Inflammatory macrophage (primary cell): ENCODE measurements around the gene RNF175.

ENCODE experiments used
- DNase-seq, 2 donors: peaks; one replicate each; pipeline ENCODE4 v3.0.0-alpha.2; 2020 to 2022
- total RNA-seq, 18 experiments: gene quantifications; one replicate each; lab custom pipeline; 2026; ENCODE audit warnings: mixed read lengths in 6 of 18, inconsistent platforms in 2 of 18; lab: John Stamatoyannopoulos, UW

RNF175 gene
- total RNA-seq, result 0 to 1.2 (median 0.18) reads per million in 18 experiments

DNA sequence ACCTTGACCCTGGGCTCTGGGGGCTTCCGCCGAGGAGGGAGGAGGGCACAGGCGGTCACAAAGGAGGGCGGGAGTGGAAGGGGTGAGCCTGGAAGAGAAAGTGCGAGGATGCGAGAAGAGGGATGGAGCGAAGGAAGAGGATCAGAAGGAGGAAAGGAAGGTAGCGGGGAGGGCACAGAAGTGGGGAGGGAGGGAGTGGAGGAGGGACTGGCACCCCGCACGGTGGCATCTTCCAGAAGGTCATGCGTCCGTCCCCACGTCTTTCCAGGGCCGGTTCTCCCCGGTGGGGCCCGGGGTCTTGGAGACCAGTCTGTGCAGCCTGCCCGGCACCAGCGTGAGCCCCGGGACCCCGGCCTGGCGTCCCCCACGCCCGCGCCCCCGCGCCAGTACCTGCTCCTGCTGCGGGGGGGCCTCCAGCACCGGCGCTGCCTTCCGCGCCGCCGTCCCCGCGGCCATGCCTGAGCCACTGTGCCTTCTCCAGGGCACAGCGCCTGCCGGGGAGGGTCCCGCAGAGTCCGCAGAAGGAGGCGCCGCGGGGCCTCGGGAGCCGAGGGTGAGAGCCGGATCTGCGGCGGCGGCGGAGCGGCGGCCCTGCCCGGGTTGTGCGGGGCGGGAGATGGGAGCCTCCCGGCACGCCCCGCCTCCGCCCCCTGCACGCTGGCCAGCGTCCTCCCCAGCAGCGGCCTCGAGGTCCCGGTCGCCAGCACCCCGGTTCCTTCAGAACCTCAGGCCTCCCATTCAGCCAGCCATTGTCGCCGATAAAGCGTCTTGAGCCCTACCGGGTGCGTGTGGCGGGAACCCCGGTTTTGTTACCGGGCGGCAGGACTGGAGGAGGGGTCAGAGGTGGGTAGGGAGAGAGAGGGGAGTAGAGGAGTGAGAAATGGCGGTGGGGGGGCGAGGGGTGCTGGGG is at the start of gene RNF175:
RNF175 (minus strand) TSS at position 618 of the 910 bp plus-strand sequence; CDS start at position 456, 162 bp downstream.
- DNase-seq, result peak in 1 of 2 donors; percentile 8

DNA sequence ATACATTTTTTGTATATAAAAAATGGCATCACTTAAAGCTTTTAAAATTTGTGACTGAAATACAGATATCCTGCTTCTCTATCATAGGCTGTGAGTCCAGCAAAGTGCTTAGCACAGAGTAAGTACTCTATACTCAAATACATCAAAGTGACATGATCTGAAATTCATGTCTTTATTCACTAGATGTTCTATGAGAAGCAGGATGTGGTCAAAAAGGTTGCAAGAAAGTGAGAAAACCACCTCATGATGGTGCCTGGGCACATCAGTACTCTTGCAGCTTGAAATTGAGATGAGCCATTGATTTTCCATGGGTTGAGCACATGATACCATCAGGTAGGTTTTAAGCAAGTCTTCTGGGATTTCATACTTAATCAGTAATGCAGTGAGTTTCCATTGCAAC is 49.5 kb upstream of the RNF175 start:
- DNase-seq, result no peak

DNA sequence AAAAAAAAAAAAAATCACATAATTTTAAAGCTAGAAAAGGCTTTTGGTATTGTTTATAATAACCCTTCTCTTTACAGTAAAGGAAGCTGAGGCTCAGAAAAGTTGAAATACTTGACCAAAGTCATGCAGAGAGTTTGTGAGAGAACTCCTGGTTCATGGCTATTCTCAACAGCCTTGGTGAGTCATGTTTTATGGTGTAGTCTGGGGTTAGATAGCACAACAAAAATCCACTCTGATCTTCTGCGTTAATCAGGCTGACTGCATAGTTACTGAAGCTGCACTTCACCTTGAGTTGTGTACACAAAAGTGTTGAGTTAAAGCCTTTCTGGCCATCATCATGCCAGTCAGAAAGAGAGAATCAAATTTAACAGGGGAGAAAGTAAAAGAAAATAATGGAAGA is 48.4 kb upstream of the RNF175 start:
- no peak for DNase-seq

DNA sequence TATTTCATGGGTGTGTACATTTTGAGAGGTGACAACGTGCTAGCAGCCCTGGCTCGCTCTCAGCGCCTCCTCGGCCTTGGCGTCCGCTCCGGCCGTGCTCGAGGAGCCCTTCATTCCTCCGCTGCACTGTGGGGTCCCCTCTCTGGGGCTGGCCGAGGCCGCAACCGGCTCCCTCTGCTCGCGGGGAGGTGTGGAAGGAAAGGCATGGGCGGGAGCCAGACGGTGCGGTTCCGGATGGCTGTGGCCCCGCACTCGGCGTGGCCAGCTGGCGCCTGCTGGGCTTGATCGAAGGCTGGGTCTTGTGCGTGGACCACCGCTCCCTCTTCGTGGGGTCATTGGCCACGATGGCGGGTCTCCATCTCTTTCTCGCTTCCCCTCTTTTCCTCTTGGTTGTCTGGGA is 46.2 kb upstream of the RNF175 start:
- no peak for DNase-seq

DNA sequence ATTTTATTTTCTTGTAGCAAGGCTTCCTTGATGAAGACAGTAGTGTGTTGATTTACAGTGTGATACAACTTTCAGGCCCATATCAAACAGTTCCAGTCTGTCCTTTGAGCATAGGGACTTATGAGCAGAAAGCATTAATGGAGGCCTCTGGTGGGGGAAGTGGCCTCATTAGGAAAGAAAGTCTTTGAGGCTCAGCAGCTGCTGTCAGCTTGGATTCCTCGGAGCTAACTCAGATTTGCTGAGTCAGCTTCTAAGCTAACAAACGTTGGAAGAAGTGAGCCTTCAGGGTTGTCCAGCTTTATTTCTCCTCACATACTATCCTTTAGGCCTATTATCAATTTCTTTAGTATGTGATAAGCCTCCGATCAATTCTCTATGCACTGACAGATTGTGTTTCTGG is 44.9 kb upstream of the RNF175 start:
- no peak for DNase-seq

DNA sequence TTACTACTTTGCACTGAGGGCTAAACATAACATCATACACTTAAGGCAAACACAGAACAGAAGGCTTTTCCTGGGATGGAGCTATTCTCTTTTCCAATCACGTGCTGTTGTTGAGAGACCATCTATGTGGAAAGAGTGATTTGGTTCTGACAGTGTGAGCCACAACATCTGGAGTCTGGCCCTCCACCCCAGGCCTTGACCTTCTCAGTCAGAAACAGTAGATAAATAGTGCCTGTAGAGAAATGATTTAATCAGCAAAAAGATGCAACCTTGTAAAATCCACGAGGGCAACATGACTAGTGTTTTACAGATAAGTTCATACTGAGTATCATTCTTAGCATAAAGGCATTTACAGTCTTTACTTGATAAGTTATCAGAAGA is 39.9 kb upstream of the RNF175 start:
- no peak for DNase-seq

DNA sequence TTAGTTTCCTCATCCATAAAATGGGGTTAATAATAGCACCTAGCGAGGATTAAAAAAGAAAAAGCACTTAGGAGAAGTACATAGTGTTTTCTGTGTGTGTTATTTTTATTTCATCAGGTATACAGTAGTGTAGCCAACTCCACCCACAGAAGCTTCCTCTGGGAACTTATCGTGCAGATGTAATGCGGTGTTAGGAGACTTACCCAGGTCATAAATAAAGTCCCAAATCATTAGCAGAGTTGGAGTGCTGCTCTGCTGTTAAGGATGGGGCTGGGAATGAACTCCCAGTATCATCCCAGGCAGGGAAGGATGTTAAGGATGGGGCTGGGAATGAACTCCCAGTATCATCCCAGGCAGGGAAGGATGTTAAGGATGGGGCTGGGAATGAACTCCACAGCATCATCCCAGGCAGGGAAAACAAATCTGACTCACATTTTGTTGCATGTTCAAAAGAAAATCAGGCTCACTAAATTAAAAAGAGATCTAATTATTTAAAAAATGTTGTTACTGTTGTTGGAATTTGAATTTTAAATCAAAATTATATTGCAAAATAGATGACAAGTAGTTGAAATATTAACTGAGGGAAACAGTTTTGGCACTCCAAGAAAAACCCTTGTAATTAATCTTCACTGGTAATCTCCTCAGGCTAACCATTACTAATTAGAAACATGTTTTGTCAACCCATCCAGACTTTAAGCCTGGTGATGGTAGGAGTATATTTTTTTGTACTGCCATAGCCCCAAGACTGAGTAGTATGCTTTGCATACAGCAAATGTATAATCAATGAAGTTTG is 39.3 kb upstream of the RNF175 start:
- no peak for DNase-seq

DNA sequence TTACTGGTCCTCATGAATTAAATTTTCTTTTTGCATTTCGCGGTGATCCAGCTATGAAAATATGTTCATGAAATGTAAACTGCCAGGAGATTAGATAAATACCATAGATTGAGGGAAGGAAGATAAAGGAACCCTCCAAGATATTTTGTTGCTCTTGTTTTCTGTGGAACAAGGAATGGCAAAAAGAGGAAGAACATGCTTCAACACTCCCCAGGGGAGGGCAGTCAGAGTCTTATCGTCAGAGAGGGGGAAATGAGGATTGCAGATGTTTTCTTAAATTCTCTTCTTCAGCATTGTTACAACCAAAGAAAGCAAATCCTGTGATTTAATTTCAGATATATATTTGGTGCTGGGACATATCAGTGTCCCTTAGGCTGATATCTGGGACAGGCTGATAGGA is 38.6 kb upstream of the RNF175 start:
- no peak for DNase-seq

DNA sequence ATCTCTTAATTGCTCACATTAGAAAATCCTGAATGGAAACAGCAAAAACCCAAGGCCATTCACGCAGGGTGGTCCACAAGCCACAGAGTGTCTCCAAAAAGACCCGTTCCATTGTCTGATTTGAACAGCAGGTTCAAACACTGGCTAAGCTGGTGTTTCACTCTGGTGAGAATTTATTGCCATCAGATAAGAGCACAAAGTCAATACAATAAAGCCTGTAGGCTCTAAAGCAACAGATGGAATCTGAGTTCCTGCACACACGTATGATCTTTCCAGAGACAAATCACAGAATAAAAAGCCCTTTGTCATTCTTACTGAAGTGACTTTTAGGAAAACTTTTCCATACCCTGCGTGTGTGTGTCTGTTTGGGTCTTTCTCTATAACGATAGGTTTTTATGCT is 34.2 kb upstream of the RNF175 start:
- DNase-seq, result no peak

DNA sequence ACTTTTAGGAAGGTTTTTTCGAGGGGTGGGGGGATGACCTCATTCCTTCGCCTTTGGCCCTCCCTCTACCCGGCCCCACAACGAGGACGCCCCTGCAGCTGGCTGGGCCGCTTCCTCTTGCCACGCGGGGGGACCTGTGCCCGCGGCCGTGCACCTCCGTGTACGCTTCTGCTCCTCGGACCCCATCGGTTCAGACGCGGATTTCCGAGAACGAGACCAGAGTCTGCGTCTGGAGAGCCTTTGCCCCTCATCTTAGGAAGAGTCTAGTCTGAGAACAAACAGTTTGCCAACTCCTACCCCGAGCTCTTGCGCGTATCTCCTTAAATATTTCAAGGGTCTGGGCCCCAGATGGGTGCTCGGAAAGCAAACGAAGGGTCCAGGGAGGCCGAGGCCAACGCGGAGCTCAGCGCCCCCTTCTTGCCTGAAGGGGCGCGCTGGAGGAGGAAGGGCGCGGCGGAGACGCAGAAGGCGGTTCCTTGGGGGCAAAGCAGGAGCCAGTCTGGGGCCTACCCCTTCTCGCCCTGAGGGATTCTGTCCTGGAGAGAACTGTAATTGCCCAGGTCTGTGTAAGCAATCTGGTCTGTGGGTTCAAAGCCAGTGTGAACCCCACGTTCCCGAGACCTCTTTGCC is 32.9 kb upstream of the RNF175 start:
- no peak for DNase-seq

DNA sequence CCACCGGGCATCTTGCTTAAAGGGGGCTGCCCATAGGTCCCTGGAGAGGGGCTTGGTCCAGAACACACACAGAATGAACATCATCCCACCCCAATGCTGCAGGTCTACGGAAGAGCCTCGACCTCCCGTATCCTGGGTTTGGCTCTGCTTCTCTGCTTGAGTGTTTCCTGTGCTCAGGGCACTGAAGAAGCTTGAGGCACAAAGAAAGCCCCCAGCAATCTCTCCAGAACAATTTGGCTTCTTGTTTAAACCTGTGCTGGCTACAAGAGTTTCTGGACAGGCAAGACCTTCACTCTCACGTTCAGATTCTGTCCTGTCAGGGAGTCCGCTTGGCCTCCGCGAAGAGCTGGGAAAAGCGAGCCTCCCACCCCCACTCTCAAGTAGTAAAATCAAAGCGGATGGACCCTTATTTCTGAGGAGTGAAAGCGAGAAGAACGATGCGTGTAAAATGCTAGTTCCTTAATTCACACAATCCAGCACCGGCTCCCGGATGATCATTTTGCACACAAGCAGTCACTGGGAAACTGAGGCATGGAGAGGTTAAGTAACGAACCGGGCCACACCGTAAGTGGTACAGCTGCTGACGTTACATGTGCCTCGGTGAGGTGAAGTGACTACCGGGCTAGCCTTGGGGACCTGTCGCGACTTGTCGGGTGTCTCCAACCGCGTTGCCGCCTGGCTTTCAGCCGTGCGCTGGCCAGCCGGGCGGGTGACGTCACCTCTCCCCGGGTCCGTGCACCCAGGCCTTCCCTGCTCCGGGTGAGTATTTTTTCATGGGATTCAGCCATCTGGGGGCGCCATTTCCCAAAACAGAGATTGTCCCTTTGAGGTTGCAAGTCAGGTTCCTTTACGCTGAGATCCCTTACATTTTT is 32.2 kb upstream of the RNF175 start:
- peak in 1 of 2 donors; percentile 17 for DNase-seq

DNA sequence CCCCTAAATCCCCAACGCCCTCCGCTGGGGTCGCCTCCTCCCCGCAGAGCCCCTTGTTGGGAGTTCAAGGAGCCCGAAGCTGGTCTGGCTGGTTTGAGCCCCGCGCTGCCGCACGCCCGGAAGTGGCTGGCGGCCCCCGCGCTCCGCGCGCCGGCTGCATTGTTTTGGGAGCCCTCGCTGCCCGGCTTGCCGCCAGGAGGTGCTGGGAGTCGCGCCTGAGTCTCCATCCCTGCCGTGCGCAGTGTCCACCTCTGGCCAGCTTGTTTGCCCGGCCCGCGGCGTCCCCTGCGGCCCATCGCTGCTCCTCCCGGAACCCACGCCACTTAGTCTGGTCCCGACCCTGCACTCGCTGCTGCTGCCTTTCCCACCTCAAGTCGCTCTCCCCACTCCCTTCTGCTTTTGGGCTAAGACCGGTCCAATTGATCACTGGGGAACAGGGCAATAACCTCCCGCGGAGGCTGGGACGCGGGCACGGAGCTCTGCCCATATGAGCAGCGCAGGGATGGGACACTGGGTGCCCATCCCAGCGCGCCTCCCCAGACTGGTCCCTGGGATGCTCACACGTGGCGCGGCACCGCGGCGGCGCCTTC is 31.2 kb upstream of the RNF175 start:
- peak in 1 of 2 donors; percentile 15 for DNase-seq

DNA sequence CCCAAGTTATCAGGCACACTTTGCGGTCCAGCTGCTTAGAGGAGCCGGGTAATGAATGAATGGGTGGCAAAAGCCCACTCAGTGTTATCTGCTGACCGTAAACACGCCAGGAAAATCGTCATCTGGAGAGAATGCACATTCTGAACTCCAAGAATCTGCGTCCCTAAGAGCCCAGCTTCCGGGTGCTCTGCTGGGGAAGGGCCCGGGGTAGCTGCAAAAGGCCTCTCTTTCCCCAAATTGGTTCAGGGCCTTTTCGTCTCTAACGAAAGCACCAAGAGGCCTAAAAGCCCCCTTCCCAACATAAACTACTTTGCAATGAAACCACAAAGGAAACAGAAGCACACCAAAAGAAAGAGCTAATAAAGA is 30.7 kb upstream of the RNF175 start:
- no peak for DNase-seq

DNA sequence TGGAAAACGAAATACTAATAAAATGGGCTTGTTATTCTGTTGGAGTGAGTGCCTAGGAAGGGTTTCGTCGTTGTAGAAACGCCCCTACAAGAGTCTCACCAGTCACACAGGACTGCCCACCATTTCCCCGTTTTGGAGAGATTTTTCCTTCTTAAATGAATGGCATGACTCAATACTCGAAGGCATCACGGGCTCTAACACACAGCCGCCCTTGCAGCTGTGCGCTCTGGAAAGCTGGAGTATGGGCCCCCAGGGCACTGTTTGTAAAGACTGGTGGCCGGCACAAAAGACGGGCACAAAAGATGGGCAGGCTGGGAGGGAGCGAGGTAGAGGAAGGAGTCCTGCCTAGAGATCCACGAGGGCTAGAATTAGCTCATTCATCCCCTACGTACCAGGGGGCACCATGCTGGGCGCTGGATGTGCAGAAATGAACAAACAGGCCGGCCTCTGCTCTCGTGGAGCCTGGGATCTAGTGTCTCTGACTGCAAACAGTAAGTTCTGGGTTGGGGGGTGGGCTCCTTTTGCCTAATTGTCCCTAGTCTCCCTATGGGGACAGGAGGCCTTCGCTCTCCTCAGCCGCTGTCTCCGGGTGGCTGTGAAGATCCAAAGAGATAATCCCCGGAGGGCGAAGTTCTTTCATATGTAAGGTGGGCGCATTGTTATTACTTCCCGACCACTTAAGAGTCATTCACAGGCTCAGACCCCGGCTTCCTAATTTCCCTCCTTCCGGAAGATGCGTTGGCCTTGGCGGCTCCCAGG is 30.1 kb upstream of the RNF175 start:
- no peak for DNase-seq

DNA sequence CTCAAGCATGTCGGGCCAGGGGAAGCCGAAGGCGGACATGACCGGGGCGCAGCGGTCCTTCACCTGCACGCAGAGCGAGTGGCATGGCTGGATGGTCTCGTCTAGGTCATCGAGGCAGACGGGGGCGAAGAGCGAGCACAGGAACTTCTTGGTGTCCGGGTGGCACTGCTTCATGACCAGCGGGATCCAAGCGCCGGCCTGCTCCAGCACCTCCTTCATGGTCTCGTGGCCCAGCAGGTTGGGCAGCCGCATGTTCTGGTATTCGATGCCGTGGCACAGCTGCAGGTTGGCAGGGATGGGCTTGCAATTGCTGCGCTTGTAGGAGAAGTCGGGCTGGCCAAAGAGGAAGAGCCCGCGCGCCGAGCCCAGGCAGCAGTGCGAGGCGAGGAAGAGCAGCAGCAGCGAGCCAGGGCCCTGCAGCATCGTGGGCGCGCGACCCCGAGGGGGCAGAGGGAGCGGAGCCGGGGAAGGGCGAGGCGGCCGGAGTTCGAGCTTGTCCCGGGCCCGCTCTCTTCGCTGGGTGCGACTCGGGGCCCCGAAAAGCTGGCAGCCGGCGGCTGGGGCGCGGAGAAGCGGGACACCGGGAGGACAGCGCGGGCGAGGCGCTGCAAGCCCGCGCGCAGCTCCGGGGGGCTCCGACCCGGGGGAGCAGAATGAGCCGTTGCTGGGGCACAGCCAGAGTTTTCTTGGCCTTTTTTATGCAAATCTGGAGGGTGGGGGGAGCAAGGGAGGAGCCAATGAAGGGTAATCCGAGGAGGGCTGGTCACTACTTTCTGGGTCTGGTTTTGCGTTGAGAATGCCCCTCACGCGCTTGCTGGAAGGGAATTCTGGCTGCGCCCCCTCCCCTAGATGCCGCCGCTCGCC is 28.8 kb upstream of the RNF175 start, which contains the start of gene SFRP2:
SFRP2 (minus strand) TSS at position 671 of the 864 bp plus-strand sequence; CDS start at position 423, 248 bp downstream.
- DNase-seq, result peak; percentile 12 to 39

DNA sequence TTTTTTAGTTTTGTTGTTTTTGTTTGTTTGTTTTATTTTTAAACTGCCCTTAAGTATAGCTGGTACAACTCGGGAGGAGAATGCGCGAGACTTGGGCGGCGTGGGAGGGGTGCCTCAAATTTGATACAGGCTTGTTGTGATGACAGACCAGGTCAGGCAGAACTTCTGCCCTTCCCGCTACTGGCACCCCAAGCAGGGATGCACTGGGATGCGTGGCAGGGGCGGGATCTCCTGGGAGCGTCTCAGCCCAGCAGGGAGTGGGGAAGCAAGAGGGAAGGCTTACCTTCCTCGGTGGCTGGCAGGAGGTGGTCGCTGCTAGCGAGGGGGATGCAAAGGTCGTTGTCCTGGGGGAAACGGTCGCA is 28.2 kb upstream of the RNF175 start:
- no peak for DNase-seq

DNA sequence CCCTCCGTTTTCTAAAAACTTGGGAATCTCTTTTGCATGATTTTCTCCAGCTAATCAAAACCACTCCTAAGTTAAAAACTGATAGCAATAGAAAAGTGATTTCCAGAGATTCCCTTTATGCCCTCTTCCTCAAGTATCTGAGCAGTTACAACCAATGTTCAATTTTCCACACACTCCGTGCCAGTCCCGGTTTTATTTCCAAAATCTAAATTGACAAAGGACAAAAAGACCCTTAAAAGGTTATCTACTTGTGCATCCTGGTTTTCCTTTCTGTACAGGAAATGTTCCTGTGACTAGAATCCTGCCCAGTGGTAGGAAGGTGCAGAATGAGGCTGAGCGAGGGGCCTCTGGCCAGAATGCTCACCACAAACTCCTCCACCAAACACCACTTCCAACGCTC is 27.8 kb upstream of the RNF175 start:
- no peak for DNase-seq

DNA sequence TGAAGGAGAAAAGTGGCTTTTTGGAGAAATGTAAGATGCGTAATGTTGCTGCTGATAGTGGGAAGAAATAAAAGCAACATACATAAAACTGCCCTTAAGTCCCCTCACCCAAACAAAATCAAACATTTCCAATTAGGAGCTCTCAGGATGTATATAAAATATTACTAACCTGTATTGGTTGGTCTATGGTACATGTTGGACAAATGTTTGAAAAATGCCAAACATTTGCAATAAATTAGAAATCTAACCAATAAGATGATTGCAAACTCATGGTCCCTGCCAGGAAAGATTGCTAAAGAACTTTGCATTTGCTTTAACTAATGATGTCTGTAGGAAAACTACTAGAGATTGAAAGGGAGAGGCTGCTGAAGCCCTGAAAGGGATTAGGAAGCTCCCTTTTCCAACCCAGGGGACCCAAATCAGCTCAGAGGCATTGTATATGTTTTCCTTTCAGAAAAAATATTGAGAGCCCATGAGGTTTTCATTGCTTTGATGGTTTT is 27.3 kb upstream of the RNF175 start:
- DNase-seq, result no peak

DNA sequence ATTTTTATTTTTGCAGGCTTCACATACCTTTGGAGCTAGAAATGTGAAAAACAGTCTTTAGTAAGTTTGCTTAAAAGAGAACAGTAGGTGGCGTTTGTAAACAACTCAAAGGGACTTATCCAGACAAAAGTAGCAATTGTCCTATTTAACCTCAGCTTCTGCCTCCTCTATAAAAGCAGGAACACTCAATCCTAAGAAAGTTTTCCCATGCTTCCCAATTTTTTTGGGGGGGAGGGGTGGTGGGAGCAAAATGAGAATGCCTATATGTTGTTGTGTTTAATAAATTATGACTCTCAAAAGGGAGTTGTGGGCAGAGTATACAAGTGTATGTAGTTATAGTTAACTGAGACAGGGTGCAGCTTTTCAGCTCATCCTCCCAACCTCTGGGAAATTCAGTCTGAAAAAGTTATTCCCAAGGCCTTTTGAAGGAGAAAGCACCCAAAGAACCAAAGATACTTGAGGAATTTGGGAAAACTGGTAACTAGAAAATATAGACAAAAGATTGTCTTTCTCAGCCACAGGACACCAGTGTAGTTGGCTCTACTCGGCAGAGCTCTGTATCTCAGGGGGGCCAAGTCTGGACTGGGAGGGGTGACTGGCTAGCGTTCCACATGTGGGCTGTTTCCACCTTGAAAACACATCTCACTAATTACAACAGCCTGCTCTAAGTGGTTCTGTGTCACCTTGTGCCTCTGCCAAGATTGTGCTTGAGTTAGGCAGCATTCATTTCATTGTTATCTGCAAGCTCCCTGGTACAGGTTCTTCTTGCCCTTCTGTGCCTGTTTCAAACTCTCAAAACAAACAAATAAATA is 26.3 kb upstream of the RNF175 start:
- DNase-seq, result no peak
